Measurements from ENCODE around the gene ZNF700.
"Not testable (repeated sequence)": the region's sequence is repeated elsewhere in the genome, so short reads cannot be mapped to it uniquely, and the experiment has no call there.

Gene ZNF700

GRCh38 chr19:11925651-11926187 lies 812 bp downstream of the ZNF700 start:
- CTCF ChIA-PET; H3K9me3 ChIP-seq (ENCODE audit: control insufficient read depth, insufficient read depth, low read depth, low read length); H3K4me1 ChIP-seq (ENCODE audit: control insufficient read depth, insufficient read depth, low read length): not testable (repeated sequence)
- H3K36me3 ChIP-seq (ENCODE audit: control insufficient read depth in 2 of 2, insufficient read depth in 1 of 2, low read length in 2 of 2) = peaks cover 0 to 16% of the 10 kb centered on the region in 2 experiments; a peak in 1 of 3 replicates
- peak overlapping the region; percentile 33; the same call in 1 of the 2 replicates for H3K27ac ChIP-seq (ENCODE audit: extremely low read depth, low read depth, low read length)
- H3K4me3 ChIP-seq (ENCODE audit: low read depth, low read length) = peak overlapping the region; percentile 77
- TF ChIP-seq SCRT1 (tag by site-specific recombination; IDR thresholded peaks at IDR 0.05; ENCODE audit: borderline replicate concordance) = peak; percentile 88
- TF ChIP-seq SCRT2 (tag by site-specific recombination; IDR thresholded peaks at IDR 0.05) = peak; percentile 87
- 0 out of 2 replicates have a peak, but pooled peaks have one; percentile 2 for TF ChIP-seq ZNF449 (tag by site-specific recombination; IDR thresholded peaks at IDR 0.05)
- POLR2A ChIA-PET = interaction anchor here (0.6 to 1.2 kb wide), 2 partner anchors 237 to 363 kb away, joined by 4 to 6 read pairs; partner anchors contain the start of gene ZNF136

- Histone ChIP-seq H3K4me3 (ENCODE audit: low read depth, low read length) (no peak overlapping the region), H3K36me3 (ENCODE audit: control insufficient read depth in 2 of 2, insufficient read depth in 1 of 2, low read length in 2 of 2) (peaks cover 0 to 16% of the 10 kb centered on the region in 2 experiments; a peak in 2 of 3 replicates), H3K27ac (ENCODE audit: extremely low read depth, low read depth, low read length) (no peak overlapping the region), H3K9me3 (ENCODE audit: control insufficient read depth, insufficient read depth, low read depth, low read length) (no peaks in the 10 kb centered on the region), H3K4me1 (ENCODE audit: control insufficient read depth, insufficient read depth, low read length) (no peaks in the 10 kb centered on the region)
- ChIA-PET POLR2A (no interaction called here), CTCF (no interaction called here)
- peak; percentile 94 for TF ChIP-seq ZNF426 (tag by site-specific recombination; IDR thresholded peaks at IDR 0.05)
- no peak for TF ChIP-seq ZNF449 (tag by site-specific recombination; IDR thresholded peaks at IDR 0.05)
- no peak for TF ChIP-seq MEIS1 (CRISPR knock-in tag; IDR thresholded peaks at IDR 0.05; ENCODE audit: borderline replicate concordance)
- TF ChIP-seq PRDM6 (tag by site-specific recombination; IDR thresholded peaks at IDR 0.05) = no peak
- TF ChIP-seq ZNF768 (tag by site-specific recombination; IDR thresholded peaks at IDR 0.05) = no peak
- TF ChIP-seq ZNF558 (tag by site-specific recombination; IDR thresholded peaks at IDR 0.05) = peak; percentile 75; the same call in 1 of the 2 replicates
- TF ChIP-seq KLF16 (tag by site-specific recombination; IDR thresholded peaks at IDR 0.05) = no peak
- TF ChIP-seq ZNF239 (tag by site-specific recombination; IDR thresholded peaks at IDR 0.05) = no peak
- TF ChIP-seq ZNF311 (tag by site-specific recombination; IDR thresholded peaks at IDR 0.05; ENCODE audit: borderline replicate concordance) = no peak
- TF ChIP-seq PRDM2 (tag by site-specific recombination; IDR thresholded peaks at IDR 0.05; ENCODE audit: borderline replicate concordance) = no peak
- no peak for TF ChIP-seq SP2 (tag by site-specific recombination; IDR thresholded peaks at IDR 0.05)
- TF ChIP-seq TCF7L2 (IDR thresholded peaks at IDR 0.05; ENCODE audit: borderline replicate concordance, low read depth, low read length) = no peak
- TF ChIP-seq ZNF221 (tag by site-specific recombination; IDR thresholded peaks at IDR 0.05; ENCODE audit: borderline replicate concordance) = no peak
- no peak for TF ChIP-seq KLF7 (tag by site-specific recombination; IDR thresholded peaks at IDR 0.05; ENCODE audit: borderline replicate concordance)
- TF ChIP-seq ZNF677 (tag by site-specific recombination; IDR thresholded peaks at IDR 0.05) = no peak
- TF ChIP-seq HOXA7 (CRISPR knock-in tag; IDR thresholded peaks at IDR 0.05; ENCODE audit: borderline replicate concordance) = no peak
- no peak for TF ChIP-seq ZFP69B (tag by site-specific recombination; IDR thresholded peaks at IDR 0.05)
- peak; percentile 96 for TF ChIP-seq ZNF394 (tag by site-specific recombination; IDR thresholded peaks at IDR 0.05; ENCODE audit: borderline replicate concordance)
- TF ChIP-seq ZNF121 (tag by site-specific recombination; IDR thresholded peaks at IDR 0.05) = peak; percentile 51; the same call in 1 of the 2 replicates
- TF ChIP-seq ZNF114 (tag by site-specific recombination; IDR thresholded peaks at IDR 0.05) = no peak
- TF ChIP-seq ZNF211 (tag by site-specific recombination; IDR thresholded peaks at IDR 0.05; ENCODE audit: low read depth) = no peak
- TF ChIP-seq RBAK (tag by site-specific recombination; IDR thresholded peaks at IDR 0.05) = no peak
- TF ChIP-seq ZNF112 (tag by site-specific recombination; IDR thresholded peaks at IDR 0.05) = no peak
Observed at GRCh38 chr19:11927227-11927626, 2.3 kb downstream of the ZNF700 start.
